ENCODE results near the gene NPBWR2. TPM values are rescaled to one million over a fixed set of nuclear protein-coding genes. Genes with fewer than 3 reads are reported as not detected.

Gene NPBWR2
- total and polyA plus RNA-seq, 4 donors = not detected

DNA sequence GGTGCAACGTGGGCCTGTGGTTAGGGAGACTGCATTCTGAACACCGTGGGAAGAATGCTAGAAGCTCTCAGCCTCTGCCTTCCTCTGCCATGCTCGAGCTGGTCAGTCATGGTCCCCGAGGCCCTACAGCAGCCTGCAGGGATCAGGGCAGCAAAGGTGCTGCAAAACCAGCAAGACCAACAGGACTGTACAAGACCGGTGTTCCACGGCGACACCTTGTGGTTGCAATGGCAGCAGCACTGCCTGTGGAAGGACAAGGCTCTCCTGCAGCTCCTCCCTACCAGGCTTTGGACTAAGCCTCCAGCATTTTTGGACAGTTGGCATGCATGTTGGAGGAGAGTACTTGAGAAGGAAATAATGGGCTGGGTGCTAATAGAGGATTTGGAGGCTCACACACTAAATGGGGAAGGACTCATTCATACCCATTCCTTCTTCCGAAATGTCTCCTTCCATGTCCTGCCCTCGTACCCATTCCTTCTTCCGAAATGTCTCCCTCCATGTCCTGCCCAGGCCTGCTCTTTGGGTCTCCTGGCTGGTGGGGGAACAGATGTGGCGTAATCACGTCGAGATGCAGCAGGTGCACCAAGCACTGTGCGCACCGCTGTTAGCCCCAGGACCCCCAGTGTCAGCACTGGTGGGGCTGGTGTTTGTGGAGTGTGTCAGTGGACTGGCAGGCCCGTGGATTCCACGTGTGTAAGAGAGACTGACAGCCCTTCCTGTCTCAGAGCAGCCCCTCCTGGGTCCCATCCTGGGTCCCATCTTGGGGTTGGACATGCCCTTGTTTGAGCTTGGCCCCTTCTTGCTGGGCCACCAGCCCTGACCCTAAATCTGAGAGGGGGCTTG, 38.3 kb upstream of the NPBWR2 start:
- Histone ChIP-seq H3K27ac (ENCODE audit: low read depth in 1 of 2, low read length in 2 of 2) (no peak overlapping the region), H3K36me3 (ENCODE audit: control insufficient read depth in 1 of 2, insufficient read depth in 2 of 2, low read length in 1 of 2) (no peaks in the 10 kb centered on the region), H3K9me3 (ENCODE audit: control insufficient read depth, low read length) (no peaks in the 10 kb centered on the region), H3K4me3 (ENCODE audit: low read length in 2 of 2) (no peak overlapping the region), H3K4me1 (ENCODE audit: control insufficient read depth in 1 of 2, insufficient read depth in 2 of 2, low read length in 2 of 2) (no peaks in the 10 kb centered on the region), H3K27me3 (ENCODE audit: control insufficient read depth in 1 of 2, insufficient read depth in 2 of 2, low read length in 1 of 2) (no peaks in the 10 kb centered on the region)
- DNase-seq (peak; percentile 26 to 51), ATAC-seq (ENCODE audit: low FRiP score) (no peak)
- intact Hi-C loops (cut with DNase I) = no loop called here
- WGBS, 2 donors = 87 to 89% methylated on average over 17 of the region's 17 CpGs

DNA sequence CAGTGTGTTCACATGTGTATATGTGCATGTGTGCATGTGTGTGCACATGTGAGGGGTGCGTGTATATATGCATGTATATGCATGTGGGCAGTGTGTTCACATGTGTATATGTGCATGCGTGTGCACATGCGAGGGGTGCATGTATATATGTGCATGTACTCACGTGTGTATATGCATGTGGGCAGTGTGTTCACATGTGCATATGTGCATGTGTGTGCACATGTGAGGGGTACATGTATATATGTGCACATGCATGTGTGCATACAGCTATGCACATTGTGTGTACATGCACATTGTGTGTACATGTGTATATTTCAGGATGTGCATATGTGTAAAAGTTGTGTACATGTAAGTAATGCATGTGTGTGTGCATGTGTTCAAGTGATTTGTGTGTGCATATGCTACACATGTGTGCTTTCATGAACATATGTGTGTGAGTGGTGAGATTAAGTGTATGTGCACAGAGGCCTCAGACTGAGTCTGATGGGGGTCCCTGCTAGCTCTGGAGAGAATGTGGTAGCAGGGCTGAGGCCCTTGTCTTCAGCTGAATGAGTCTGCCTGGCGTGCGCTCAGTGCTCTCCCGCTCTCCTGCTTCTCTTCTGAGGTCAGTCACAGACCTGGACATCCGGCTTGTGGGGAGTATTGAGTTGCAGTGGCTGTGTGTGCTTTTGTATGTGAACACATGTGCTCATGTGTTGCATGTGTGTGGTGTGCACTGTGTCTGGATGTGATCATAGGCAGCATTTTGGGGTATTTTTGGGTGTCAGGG, 37.0 kb upstream of the NPBWR2 start:
- Histone ChIP-seq H3K27me3 (ENCODE audit: control insufficient read depth in 1 of 2, insufficient read depth in 2 of 2, low read length in 1 of 2) (no peaks in the 10 kb centered on the region), H3K4me3 (ENCODE audit: low read length in 2 of 2) (no peak overlapping the region), H3K9me3 (ENCODE audit: control insufficient read depth, low read length) (no peaks in the 10 kb centered on the region), H3K27ac (ENCODE audit: low read depth in 1 of 2, low read length in 2 of 2) (no peak overlapping the region), H3K36me3 (ENCODE audit: control insufficient read depth in 1 of 2, insufficient read depth in 2 of 2, low read length in 1 of 2) (no peaks in the 10 kb centered on the region), H3K4me1 (ENCODE audit: control insufficient read depth in 1 of 2, insufficient read depth in 2 of 2, low read length in 2 of 2) (no peaks in the 10 kb centered on the region)
- WGBS, 2 donors = 88 to 90% methylated on average over 8 of the region's 8 CpGs
- intact Hi-C loops (cut with DNase I) = no loop called here
- ATAC-seq (ENCODE audit: low FRiP score) (no peak), DNase-seq (peak in 1 of 2 donors; percentile 15)

DNA sequence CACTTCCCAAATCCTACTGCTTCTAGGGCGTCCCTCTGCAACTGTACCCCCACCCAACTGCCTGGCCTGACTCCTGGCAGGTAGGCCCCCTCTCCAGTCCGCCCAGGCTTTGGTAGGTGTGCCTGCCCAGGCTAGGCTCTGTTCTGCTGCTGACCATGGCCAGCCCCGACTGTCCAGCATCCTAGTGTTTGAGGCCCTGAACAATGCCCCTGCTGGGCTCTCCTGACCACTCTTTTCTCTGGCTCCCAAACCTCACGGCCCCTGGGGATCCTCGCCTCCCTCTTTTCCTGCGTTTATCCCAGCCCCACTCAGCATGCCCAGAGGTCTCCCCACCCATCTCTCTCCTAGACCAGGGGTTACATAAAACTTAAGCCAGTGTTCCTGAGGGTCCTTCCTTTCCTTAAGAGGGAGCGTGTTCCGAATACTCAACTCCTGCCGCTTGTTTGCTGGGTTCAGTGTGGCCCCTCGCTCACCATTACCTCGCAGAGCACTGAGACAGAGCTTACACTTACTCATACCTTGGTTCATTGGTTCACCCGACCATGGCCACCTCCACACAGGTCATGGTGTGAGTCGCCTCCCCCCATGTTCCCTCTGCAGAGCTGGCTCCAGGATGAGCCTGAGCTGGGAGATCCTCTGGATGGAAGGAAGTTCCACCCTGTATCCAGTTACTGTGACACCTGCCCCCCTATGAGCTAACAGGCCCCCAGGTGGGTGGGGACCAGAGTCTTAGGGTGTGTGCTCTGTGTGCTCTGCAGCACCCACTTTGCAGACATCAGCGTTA, 35.8 kb upstream of the NPBWR2 start:
- intact Hi-C loops (cut with DNase I) = no loop called here
- Histone ChIP-seq H3K4me1 (ENCODE audit: control insufficient read depth in 1 of 2, insufficient read depth in 2 of 2, low read length in 2 of 2) (no peaks in the 10 kb centered on the region), H3K27ac (ENCODE audit: low read depth in 1 of 2, low read length in 2 of 2) (no peak overlapping the region), H3K36me3 (ENCODE audit: control insufficient read depth in 1 of 2, insufficient read depth in 2 of 2, low read length in 1 of 2) (no peaks in the 10 kb centered on the region), H3K4me3 (ENCODE audit: low read length in 2 of 2) (no peak overlapping the region), H3K9me3 (ENCODE audit: control insufficient read depth, low read length) (no peaks in the 10 kb centered on the region), H3K27me3 (ENCODE audit: control insufficient read depth in 1 of 2, insufficient read depth in 2 of 2, low read length in 1 of 2) (no peaks in the 10 kb centered on the region)
- DNase-seq = peak; percentile 16 to 57
- WGBS, 2 donors = 72 to 74% methylated on average over 14 of the region's 14 CpGs
- ATAC-seq (ENCODE audit: low FRiP score) = no peak

DNA sequence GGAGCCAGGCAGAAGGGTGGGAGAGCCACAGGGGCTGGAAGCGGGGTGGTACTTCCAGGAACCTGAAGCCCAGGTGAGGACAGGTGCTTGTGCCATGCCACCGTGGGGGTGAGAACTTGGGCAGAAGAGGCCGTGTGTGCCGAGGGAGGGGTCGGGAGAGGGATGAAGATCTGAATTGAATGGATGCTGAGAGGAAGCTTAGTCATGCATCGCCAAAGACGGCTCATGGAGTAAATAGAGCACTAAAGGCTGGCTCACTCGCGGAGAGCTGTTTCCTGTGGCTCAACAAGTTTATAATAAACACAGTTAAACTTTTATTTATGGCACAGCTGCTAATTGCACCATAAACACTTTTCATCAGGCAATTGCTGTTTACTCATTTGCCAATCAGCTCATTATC, 35.2 kb upstream of the NPBWR2 start:
- Histone ChIP-seq H3K4me3 (ENCODE audit: low read length in 2 of 2) (no peak overlapping the region), H3K27ac (ENCODE audit: low read depth in 1 of 2, low read length in 2 of 2) (no peak overlapping the region), H3K27me3 (ENCODE audit: control insufficient read depth in 1 of 2, insufficient read depth in 2 of 2, low read length in 1 of 2) (no peaks in the 10 kb centered on the region), H3K36me3 (ENCODE audit: control insufficient read depth in 1 of 2, insufficient read depth in 2 of 2, low read length in 1 of 2) (no peaks in the 10 kb centered on the region), H3K9me3 (ENCODE audit: control insufficient read depth, low read length) (no peaks in the 10 kb centered on the region), H3K4me1 (ENCODE audit: control insufficient read depth in 1 of 2, insufficient read depth in 2 of 2, low read length in 2 of 2) (no peaks in the 10 kb centered on the region)
- DNase-seq (peak; percentile 13 to 24), ATAC-seq (ENCODE audit: low FRiP score) (no peak)
- intact Hi-C loops (cut with DNase I) = no loop called here
- WGBS, 2 donors = 41 to 42% methylated on average over 9 of the region's 9 CpGs

DNA sequence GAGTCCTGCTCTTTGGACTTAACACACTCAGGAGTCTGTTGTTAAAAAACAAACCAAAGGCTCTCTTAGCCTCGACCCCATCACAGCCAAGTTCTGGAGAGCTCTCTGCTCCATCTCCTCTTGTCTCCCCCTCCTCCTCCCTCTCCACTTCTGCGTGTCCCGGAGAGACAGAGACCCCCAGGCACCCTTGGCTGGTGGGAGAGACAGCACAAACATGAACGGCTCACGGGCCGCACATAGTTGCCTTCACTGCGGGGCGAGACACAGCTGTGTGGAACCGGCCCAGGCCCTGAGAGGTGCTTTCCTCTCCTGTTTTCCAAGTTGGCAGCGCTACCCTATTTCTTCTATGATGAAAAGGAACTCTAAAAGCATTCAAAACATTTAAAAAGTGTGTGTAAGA, 33.6 kb upstream of the NPBWR2 start:
- H3K4me3 ChIP-seq (ENCODE audit: low read length in 2 of 2) = no peak overlapping the region
- no peak for ATAC-seq (ENCODE audit: low FRiP score)
- H3K27me3 ChIP-seq (ENCODE audit: control insufficient read depth in 1 of 2, insufficient read depth in 2 of 2, low read length in 1 of 2) = no peaks in the 10 kb centered on the region
- intact Hi-C loops (cut with DNase I) = no loop called here
- no peaks in the 10 kb centered on the region for H3K4me1 ChIP-seq (ENCODE audit: control insufficient read depth in 1 of 2, insufficient read depth in 2 of 2, low read length in 2 of 2)
- peak; percentile 30 to 63 for DNase-seq
- H3K36me3 ChIP-seq (ENCODE audit: control insufficient read depth in 1 of 2, insufficient read depth in 2 of 2, low read length in 1 of 2) = no peaks in the 10 kb centered on the region
- H3K27ac ChIP-seq (ENCODE audit: low read depth in 1 of 2, low read length in 2 of 2) = no peak overlapping the region
- 69 to 73% methylated on average over 10 of the region's 10 CpGs for WGBS, 2 donors
- H3K9me3 ChIP-seq (ENCODE audit: control insufficient read depth, low read length) = no peaks in the 10 kb centered on the region

DNA sequence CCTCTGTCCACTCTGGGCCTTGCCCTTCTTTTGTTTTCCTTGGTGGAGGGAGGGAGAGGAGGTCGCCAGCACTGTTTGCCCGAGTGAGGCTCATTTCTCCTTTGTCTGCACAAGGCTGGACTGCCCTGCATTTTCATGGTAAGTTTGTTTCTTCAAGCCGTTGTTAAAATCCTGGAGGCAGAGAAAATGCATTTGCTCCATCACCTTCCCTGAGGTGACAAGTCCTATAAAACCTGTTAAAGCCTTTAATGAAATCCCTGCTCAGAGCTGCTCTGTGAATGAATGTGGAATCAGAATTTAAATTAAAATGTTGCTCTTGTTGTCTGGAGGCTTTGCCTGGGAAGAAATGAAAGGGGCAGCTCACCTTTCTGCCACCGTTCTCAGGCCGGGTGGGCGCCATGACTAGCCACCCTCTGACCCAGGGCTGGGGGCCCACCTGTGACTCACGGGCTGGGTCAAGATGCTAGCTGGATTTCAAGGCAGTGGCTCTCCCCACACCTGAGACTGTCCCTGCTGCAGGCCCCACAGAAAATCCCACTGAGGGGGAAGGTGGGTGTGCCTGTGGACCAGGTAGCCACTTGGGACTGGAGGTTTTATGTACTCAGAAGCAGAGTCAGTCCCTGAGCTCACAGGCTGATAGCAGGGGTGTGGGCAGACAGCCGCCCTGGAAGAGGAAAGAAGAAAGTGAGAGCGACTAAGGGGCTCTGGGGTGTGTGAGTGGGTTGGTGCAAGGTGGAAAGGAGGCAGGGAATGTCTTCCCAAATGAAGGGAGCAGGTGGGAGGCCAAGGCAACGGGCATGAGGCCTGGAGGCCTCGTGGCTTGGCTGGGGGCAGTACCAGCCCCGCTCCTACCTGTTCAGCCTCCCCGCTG, 32.9 kb upstream of the NPBWR2 start:
- no peaks in the 10 kb centered on the region for H3K9me3 ChIP-seq (ENCODE audit: control insufficient read depth, low read length)
- whole genome bisulfite sequencing, 2 donors = 71 to 77% methylated on average over 13 of the region's 13 CpGs
- H3K4me1 ChIP-seq (ENCODE audit: control insufficient read depth in 1 of 2, insufficient read depth in 2 of 2, low read length in 2 of 2) = no peaks in the 10 kb centered on the region
- H3K27me3 ChIP-seq (ENCODE audit: control insufficient read depth in 1 of 2, insufficient read depth in 2 of 2, low read length in 1 of 2) = no peaks in the 10 kb centered on the region
- H3K36me3 ChIP-seq (ENCODE audit: control insufficient read depth in 1 of 2, insufficient read depth in 2 of 2, low read length in 1 of 2) = no peaks in the 10 kb centered on the region
- intact Hi-C loops (cut with DNase I) = no loop called here
- no peak overlapping the region for H3K27ac ChIP-seq (ENCODE audit: low read depth in 1 of 2, low read length in 2 of 2)
- no peak for ATAC-seq (ENCODE audit: low FRiP score)
- peak; percentile 22 to 51 for DNase-seq
- H3K4me3 ChIP-seq (ENCODE audit: low read length in 2 of 2) = no peak overlapping the region

DNA sequence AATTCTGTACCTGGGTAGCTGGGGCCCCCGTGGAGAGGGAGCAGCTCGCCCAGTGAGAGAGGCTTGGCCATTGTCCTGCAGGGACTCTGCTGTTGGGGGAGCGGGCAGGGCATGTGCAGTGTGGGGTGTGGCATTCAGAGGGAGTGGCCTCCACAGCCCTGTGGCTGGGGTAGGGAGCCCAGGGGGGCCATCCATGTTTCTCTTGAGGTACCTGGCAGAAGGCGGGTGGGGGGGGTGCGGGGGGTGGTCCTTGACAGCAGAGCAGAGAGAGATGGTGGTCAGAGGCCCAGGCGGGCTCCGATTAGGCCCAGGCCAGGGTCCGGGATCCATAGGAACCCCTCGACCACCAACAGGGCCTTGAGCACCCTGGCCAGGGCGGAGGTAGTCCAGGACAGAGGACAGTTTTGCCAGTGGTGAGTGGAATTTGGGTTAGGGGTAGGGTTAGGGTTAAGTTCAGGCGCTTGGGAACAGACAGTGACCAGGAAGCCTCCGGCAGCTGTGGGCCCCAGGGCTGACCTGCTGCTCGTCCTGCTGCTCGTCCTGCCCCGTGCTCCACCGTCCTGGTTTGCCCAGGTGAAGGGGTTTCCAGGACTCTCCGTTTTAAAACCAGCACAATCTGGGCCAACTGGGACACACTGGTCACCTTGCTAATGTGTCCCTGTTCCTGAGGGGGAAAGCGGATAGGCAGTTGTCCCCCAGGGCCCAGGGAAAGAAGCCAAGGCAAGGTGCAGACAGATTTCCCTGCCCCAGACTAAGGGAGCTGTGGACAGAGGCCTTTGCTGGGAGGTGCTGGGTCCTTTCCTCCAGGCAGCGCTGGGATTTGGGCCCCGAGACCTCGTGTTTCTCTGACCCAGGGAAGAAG, 32.1 kb upstream of the NPBWR2 start:
- ATAC-seq (ENCODE audit: low FRiP score) (no peak), DNase-seq (peak; percentile 29 to 69)
- Histone ChIP-seq H3K4me3 (ENCODE audit: low read length in 2 of 2) (no peak overlapping the region), H3K27me3 (ENCODE audit: control insufficient read depth in 1 of 2, insufficient read depth in 2 of 2, low read length in 1 of 2) (no peaks in the 10 kb centered on the region), H3K36me3 (ENCODE audit: control insufficient read depth in 1 of 2, insufficient read depth in 2 of 2, low read length in 1 of 2) (no peaks in the 10 kb centered on the region), H3K9me3 (ENCODE audit: control insufficient read depth, low read length) (no peaks in the 10 kb centered on the region), H3K27ac (ENCODE audit: low read depth in 1 of 2, low read length in 2 of 2) (no peak overlapping the region), H3K4me1 (ENCODE audit: control insufficient read depth in 1 of 2, insufficient read depth in 2 of 2, low read length in 2 of 2) (no peaks in the 10 kb centered on the region)
- intact Hi-C loops (cut with DNase I) = no loop called here
- WGBS, 2 donors = 73 to 80% methylated on average over 21 of the region's 21 CpGs
